Measurements from ENCODE around the gene ADCY1.

DNA sequence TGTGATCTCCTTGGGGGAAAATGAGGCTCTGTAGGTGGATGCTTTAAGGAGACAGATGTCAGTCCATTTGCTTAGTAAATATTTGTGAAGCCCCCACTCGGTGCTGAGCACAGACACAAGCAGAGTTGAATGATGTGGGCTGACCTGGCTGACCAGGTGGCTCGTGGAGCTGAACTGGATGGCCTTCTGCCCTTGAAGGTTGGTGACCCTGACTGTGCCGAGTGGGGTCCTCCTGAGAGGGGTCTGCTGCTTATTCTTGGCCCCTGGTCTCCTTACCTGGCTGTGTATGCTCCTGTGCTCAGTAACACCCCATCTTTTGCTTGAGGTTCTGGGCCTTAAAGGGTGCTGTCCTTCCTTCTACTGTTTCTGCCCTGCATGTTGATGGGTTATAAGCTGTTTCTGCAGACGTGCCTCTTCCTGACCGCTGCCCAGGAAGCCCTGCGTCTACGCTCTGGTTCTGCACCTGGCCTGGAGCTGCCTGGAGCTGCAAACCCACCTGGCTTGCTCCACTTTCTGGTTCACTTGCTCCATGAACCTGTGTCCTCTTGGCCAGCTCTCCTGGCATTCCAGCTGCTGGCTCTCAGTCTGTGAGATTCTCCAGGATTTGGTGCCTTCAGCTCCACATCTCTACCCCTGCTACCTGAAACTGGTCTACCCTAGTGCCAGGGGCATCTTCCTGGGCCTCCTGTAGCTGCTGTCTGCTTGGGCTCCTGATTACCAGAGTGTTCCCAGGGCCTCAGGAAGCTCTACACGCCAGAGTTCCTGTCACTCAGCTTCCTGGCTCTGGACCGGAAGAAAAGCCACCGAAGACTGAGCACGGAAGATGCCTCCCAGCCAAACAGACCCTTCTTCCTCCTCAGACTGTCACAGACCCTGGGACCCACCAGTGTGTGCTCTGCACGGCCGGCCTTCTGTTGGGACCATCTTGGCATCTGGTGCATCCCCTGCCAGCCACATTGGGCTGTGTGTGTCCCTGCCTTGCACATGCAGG, 76.5 kb downstream of the ADCY1 start:
- TF ChIP-seq CTCF (conservative IDR thresholded peaks at IDR 0.05; ENCODE audit: low read depth, low read length) (no peak), EZH2 (IDR thresholded peaks at IDR 0.05; ENCODE audit: borderline replicate concordance, low read depth, low read length, poor library complexity, severe bottlenecking) (no peak)

Measured in A673 (cell line).